ENCODE measurements around the gene PRKG1.

- TF ChIP-seq EZH2phosphoT487 (IDR thresholded peaks at IDR 0.05; ENCODE audit: insufficient read depth, low read depth) (no peak), EZH2 (IDR thresholded peaks at IDR 0.05; ENCODE audit: insufficient read depth, poor library complexity, severe bottlenecking) (no peak)
Measured at GRCh38 chr10:51188008-51188407, 113.7 kb downstream of the PRKG1 start.

Measured in GM23248 (cell line).